Right lobe of liver (tissue), 6 donors: Measurements from ENCODE around the gene CTNND2. TPM values are rescaled to one million over a fixed set of nuclear protein-coding genes. Genes with fewer than 3 reads are reported as not detected.

ENCODE experiments used
- ATAC-seq, 4 donors: fragments of 200-7000 bp; cut with Tn5 transposase; one replicate each; pipeline ENCODE4 v1.9.1; 2020; ENCODE audit warnings: mild to moderate bottlenecking in 4 of 4, moderate library complexity in 4 of 4
- DNase-seq, 3 donors: peaks; one replicate each; pipeline ENCODE4 v3.0.0-alpha.2; 2020
- H3K27ac ChIP-seq, 3 donors: fragments of 200-600 bp; one replicate each; pipeline ENCODE4 v1.8.0; 2022
- H3K27me3 ChIP-seq, 2 donors: fragments of 200-600 bp; one replicate each; pipeline ENCODE4 v1.8.0; 2022
- H3K36me3 ChIP-seq, 4 donors: fragments of 200-600 bp; sonication (generic) in 1 of 4; one replicate each; pipeline versions ENCODE4 v1.5.1 to v1.8.0; 2017 to 2022; ENCODE audit warnings: control low read depth in 1 of 4
- H3K4me1 ChIP-seq, 4 donors: fragments of 200-600 bp; sonication (generic) in 1 of 4; one replicate each; pipeline versions ENCODE4 v1.5.1 to v1.8.0; 2017 to 2022; ENCODE audit warnings: control low read depth in 1 of 4
- H3K4me3 ChIP-seq, 3 donors: fragments of 200-600 bp; one replicate each; pipeline ENCODE4 v1.8.0; 2022
- H3K9me3 ChIP-seq, 4 donors: fragments of 200-600 bp; sonication (generic) in 1 of 4; one replicate each; pipeline versions ENCODE4 v1.5.1 to v1.8.0; 2017 to 2022; ENCODE audit warnings: control low read depth in 1 of 4
- POLR2A ChIP-seq: fragments of 450-650 bp; IDR thresholded peaks from one replicate; pipeline ENCODE4 v1.6.1; 2017; ENCODE audit warnings: antibody characterized with exemption, mild to moderate bottlenecking
- WGBS: methylation state at CpG from one replicate; pipeline ENCODE4 v1.1.6; 2018; ENCODE audit warnings: low coverage, low lambda C conversion rate; ENCODE audit not compliant: insufficient coverage; ENCODE audit errors: missing lambda C conversion rate; 5-methylcytosine and 5-hydroxymethylcytosine counted together
- intact Hi-C, 2 donors: fragments of 100-400 bp; cut with DNase I; formaldehyde crosslinking; loops; one replicate each; pipeline versions ENCODE4 v1.11.2 to v1.14.1; 2022
- total RNA-seq, 6 experiments: library from RNA; depleted of rRNA in 2 of 6; stranded (reverse); fragments of >200 nt in 2 of 6; fragmentation: NEBNext Ultra II Directional in 3 of 6; extraction: Animal tissue kit (Norgen Biotek cat#: 25700) in 3 of 6; gene quantifications; one replicate each; pipeline versions ENCODE4 v1.1.0 to v1.2.4, GENCODE V29; 2016 to 2023
- TF ChIP-seq, protein P1 (sequence below), 4 donors: fragments of 200-600 bp in 3 of 4; fragments of 450-650 bp in 1 of 4; IDR thresholded peaks; one replicate each; pipeline versions ENCODE4 v1.5.1 to v1.8.0; 2016 to 2022; ENCODE audit warnings: antibody characterized with exemption in 4 of 4, mild to moderate bottlenecking in 2 of 4
- donor health status: DM: no; HTN: yes; CAD: no.
- donor health status: DM: no; HTN: no; CAD: no.
- donor health status: DM: no; HTN: no; CAD: no.
- donor health status: DM: no; HTN: yes; CAD: no.
- donor health status: DM: no; HTN: yes; CAD: no.

The CTNND2 gene
- total RNA-seq, 6 experiments from 2014 or later, result 0.06 to 1.5 (median 1.1) TPM

GRCh38 chr5:11602298-11602697 lies 301.9 kb downstream of the CTNND2 start:
- DNase-seq, result no peak
- H3K27ac ChIP-seq, result no peak overlapping the region
- no peaks in the 10 kb centered on the region for H3K9me3 ChIP-seq
- intact Hi-C loops, result no loop called here
- H3K27me3 ChIP-seq, result no peaks in the 10 kb centered on the region
- peak; percentile 60 to 91 (median 91) for ATAC-seq
- H3K4me3 ChIP-seq, result no peak overlapping the region
- H3K4me1 ChIP-seq, result no peaks in the 10 kb centered on the region
- TF ChIP-seq, protein P1, sequence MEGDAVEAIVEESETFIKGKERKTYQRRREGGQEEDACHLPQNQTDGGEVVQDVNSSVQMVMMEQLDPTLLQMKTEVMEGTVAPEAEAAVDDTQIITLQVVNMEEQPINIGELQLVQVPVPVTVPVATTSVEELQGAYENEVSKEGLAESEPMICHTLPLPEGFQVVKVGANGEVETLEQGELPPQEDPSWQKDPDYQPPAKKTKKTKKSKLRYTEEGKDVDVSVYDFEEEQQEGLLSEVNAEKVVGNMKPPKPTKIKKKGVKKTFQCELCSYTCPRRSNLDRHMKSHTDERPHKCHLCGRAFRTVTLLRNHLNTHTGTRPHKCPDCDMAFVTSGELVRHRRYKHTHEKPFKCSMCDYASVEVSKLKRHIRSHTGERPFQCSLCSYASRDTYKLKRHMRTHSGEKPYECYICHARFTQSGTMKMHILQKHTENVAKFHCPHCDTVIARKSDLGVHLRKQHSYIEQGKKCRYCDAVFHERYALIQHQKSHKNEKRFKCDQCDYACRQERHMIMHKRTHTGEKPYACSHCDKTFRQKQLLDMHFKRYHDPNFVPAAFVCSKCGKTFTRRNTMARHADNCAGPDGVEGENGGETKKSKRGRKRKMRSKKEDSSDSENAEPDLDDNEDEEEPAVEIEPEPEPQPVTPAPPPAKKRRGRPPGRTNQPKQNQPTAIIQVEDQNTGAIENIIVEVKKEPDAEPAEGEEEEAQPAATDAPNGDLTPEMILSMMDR (IDR thresholded peaks at IDR 0.05), result peak in 2 of 4 donors; percentile 18 to 21
- no peak for TF ChIP-seq POLR2A
- no peaks in the 10 kb centered on the region for H3K36me3 ChIP-seq
- WGBS, result 31% methylated on average over 3 of the region's 3 CpGs

DNA sequence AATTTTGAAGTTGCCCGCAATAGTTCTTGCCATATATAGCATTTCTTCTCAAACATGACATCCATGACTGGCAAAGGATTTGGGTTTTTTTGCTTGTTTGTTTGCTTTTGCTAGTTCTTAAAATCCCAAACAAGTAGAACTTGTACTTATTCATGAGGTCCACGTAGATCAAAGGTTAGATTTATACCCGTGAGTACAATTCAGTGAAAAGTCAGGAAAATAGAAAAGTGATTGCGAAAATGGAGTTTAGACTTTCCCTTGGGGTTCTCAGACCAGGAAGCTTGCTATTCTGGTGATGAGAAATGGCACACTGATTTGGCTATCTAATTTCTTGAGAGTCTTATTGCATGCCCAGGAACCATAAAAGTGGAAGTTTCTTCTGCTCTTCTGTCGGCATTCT lies 304.7 kb downstream of the CTNND2 start:
- H3K9me3 ChIP-seq, result no peaks in the 10 kb centered on the region
- H3K4me1 ChIP-seq, result no peaks in the 10 kb centered on the region
- DNase-seq, result no peak
- no peaks in the 10 kb centered on the region for H3K36me3 ChIP-seq
- H3K27me3 ChIP-seq, result no peaks in the 10 kb centered on the region
- H3K4me3 ChIP-seq, result no peak overlapping the region
- H3K27ac ChIP-seq, result no peak overlapping the region
- no peak for TF ChIP-seq POLR2A
- TF ChIP-seq, protein P1 (IDR thresholded peaks at IDR 0.05), result no peak
- whole genome bisulfite sequencing, result 53% methylated on average over 5 of the region's 5 CpGs
- intact Hi-C loops, result no loop called here
- no peak for ATAC-seq

- Histone ChIP-seq H3K9me3 (no peaks in the 10 kb centered on the region), H3K36me3 (no peaks in the 10 kb centered on the region), H3K27me3 (no peaks in the 10 kb centered on the region), H3K4me1 (no peaks in the 10 kb centered on the region), H3K4me3 (no peak overlapping the region), H3K27ac (no peak overlapping the region)
- 50% methylated on average over 5 of the region's 5 CpGs for WGBS
- no peak for TF ChIP-seq POLR2A
- TF ChIP-seq, protein P1 (IDR thresholded peaks at IDR 0.05), result no peak
- DNase-seq (no peak), ATAC-seq (peak in 1 of 4 donors; percentile 44)
- intact Hi-C loops, result no loop called here
Observed at GRCh38 chr5:11596657-11597071, 307.6 kb downstream of the CTNND2 start.

DNA sequence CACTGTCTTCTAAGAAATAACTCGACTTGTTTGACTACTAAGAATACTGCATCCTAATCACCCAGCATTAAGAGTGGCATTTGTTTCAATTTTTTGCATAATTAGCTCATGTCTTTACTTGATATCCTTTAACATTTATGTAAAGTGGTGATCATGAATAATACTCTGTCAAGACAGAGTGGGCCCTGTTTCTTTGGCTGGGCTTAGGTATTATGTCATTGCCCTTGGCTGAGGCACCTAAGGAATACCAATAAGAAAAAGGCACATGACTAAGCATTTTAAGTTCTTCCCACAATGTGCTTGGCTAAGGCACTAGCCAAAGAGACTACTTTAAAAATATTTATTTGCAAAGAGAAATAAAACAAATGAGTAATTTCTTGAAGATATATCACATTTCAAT lies 308.1 kb downstream of the CTNND2 start:
- WGBS, result 44% methylated on average over 1 of the region's 1 CpG
- intact Hi-C loops, result no loop called here

More for the DNA sequence above, 308.1 kb downstream of the CTNND2 start:
- no peaks in the 10 kb centered on the region for H3K36me3 ChIP-seq
- ATAC-seq, result no peak
- no peak overlapping the region for H3K4me3 ChIP-seq
- DNase-seq, result no peak
- no peaks in the 10 kb centered on the region for H3K4me1 ChIP-seq
- no peak overlapping the region for H3K27ac ChIP-seq
- TF ChIP-seq POLR2A, result no peak
- TF ChIP-seq, protein P1 (IDR thresholded peaks at IDR 0.05), result no peak
- no peaks in the 10 kb centered on the region for H3K9me3 ChIP-seq
- no peaks in the 10 kb centered on the region for H3K27me3 ChIP-seq
